Measurements from ENCODE around the gene LGMN.

Gene LGMN

DNA sequence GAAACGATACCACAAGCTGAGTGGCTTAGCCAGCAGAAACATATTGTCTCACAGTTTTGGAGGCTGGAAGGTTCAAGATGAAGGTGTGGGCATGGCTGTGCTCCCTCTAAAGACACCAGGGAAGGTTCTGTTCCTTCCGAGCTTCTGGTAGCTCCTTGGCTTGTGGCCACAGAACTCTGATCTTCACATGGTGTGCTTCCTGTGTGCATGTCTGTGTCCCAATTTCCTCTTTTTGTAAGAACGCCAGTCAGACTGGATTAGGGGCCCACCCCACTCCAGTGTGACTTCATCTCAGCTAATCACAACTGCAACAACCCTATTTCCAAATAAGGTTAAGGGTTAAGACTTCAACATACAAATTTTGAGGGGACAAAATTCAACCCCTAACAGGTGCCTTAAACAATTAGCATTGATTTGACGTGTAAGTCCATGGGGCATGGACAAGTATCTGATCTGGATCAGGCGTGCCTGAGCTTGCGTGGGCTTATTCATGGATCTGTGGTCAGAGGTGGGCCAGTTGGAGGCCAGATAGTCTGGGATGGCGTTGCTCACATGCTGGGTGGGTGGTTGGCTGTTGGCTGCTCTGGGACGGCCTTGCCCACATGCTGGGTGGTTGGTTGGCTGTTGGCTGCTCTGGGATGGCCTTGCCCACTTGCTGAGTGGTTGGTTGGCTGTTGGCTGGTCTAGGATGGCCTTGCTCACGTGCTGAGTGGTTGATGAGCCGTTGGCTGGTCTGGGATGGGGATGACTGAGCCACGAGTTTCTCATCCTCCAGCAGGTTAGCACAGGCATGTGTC, 88.5 kb downstream of the LGMN start (continued):
- TF ChIP-seq, protein P1, sequence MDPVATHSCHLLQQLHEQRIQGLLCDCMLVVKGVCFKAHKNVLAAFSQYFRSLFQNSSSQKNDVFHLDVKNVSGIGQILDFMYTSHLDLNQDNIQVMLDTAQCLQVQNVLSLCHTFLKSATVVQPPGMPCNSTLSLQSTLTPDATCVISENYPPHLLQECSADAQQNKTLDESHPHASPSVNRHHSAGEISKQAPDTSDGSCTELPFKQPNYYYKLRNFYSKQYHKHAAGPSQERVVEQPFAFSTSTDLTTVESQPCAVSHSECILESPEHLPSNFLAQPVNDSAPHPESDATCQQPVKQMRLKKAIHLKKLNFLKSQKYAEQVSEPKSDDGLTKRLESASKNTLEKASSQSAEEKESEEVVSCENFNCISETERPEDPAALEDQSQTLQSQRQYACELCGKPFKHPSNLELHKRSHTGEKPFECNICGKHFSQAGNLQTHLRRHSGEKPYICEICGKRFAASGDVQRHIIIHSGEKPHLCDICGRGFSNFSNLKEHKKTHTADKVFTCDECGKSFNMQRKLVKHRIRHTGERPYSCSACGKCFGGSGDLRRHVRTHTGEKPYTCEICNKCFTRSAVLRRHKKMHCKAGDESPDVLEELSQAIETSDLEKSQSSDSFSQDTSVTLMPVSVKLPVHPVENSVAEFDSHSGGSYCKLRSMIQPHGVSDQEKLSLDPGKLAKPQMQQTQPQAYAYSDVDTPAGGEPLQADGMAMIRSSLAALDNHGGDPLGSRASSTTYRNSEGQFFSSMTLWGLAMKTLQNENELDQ (tag by site-specific recombination; IDR thresholded peaks at IDR 0.05; ENCODE audit: low read depth), result no peak
- TF ChIP-seq ZNF521 (tag by site-specific recombination; IDR thresholded peaks at IDR 0.05), result no peak

DNA sequence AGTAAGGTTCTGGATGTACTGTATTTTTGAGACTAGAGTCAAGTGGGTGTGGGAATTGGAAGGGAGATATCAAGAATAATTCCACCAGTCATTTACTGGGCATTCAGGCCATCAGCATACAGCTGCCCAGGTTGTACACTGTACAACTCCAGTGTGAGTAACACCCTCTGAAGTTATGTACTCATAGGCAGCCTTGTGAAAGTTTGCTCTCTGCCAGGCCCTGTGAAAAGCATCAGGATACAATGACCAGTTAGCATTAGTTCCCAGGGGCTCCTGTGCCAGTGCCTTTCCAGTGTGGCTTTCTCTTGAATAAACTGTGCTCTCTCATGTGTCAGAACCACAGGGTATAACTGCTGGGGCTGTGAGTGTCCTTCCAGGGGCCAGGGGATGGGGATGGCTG, 89.7 kb downstream of the LGMN start:
- POLR2A ChIA-PET, result no interaction called here
- H3K27ac ChIP-seq (ENCODE audit: extremely low read depth, low read depth, low read length), result no peak overlapping the region
- H3K4me1 ChIP-seq (ENCODE audit: control insufficient read depth, insufficient read depth, low read length), result no peaks in the 10 kb centered on the region
- H3K9me3 ChIP-seq (ENCODE audit: control insufficient read depth, insufficient read depth, low read depth, low read length), result no peaks in the 10 kb centered on the region
- no peak overlapping the region for H3K4me3 ChIP-seq (ENCODE audit: low read depth, low read length)
- CTCF ChIA-PET, result no interaction called here
- TF ChIP-seq ZBTB8A (tag by site-specific recombination; IDR thresholded peaks at IDR 0.05) (no peak), ZNF426 (tag by site-specific recombination; IDR thresholded peaks at IDR 0.05) (no peak)
- TF ChIP-seq, protein P2, sequence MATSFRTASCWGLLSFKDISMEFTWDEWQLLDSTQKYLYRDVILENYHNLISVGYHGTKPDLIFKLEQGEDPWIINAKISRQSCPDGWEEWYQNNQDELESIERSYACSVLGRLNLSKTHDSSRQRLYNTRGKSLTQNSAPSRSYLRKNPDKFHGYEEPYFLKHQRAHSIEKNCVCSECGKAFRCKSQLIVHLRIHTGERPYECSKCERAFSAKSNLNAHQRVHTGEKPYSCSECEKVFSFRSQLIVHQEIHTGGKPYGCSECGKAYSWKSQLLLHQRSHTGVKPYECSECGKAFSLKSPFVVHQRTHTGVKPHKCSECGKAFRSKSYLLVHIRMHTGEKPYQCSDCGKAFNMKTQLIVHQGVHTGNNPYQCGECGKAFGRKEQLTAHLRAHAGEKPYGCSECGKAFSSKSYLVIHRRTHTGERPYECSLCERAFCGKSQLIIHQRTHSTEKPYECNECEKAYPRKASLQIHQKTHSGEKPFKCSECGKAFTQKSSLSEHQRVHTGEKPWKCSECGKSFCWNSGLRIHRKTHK (tag by site-specific recombination; IDR thresholded peaks at IDR 0.05), result no peak
- H3K36me3 ChIP-seq (ENCODE audit: control insufficient read depth in 2 of 2, insufficient read depth in 1 of 2, low read length in 2 of 2), result no peaks in the 10 kb centered on the region

GRCh38 chr14:92658160-92658559, 90.3 kb downstream of the LGMN start:
- POLR2A ChIA-PET, result no interaction called here
- H3K36me3 ChIP-seq (ENCODE audit: control insufficient read depth in 2 of 2, insufficient read depth in 1 of 2, low read length in 2 of 2), result no peaks in the 10 kb centered on the region
- no peaks in the 10 kb centered on the region for H3K4me1 ChIP-seq (ENCODE audit: control insufficient read depth, insufficient read depth, low read length)
- H3K27ac ChIP-seq (ENCODE audit: extremely low read depth, low read depth, low read length), result no peak overlapping the region
- peak; percentile 57 for TF ChIP-seq ZNF623 (tag by site-specific recombination; IDR thresholded peaks at IDR 0.05)
- no peak for TF ChIP-seq ZNF777 (tag by site-specific recombination; IDR thresholded peaks at IDR 0.05; ENCODE audit: borderline replicate concordance)
- CTCF ChIA-PET, result no interaction called here
- H3K4me3 ChIP-seq (ENCODE audit: low read depth, low read length), result no peak overlapping the region
- no peaks in the 10 kb centered on the region for H3K9me3 ChIP-seq (ENCODE audit: control insufficient read depth, insufficient read depth, low read depth, low read length)

DNA sequence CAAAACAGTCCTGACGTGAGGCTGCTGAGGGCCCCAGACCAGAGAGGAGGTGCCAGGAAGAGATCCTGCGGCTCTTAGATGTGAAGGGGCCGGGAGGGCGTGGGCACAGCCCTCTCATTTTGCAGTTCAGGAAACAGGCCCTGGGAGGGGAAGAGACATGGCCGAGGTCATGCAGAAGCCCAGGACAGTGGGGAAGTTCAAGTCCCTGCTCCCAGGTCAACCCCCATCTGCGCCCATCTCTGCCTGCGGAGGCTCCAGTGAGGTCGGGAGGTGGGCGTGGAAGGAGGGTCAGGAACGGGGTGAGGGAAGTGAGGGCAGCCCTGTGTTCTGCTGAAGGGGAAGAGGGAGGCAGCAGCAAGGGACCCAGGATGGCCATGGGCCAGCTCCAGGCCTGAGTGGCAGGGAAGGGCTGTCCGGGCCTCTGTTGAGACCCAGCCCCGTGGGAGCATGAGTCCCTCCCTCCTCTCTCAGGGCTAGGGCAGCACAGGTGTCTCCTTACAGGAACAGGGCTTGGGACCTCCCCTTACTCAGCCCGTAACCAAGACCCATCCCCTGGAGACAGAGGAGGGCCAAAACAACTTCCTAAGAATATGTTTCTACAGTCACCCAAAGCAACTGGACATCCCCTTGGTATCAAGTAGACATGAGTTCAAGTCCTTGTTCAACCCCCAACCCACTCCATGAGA, 90.8 kb downstream of the LGMN start:
- Histone ChIP-seq H3K9me3 (ENCODE audit: control insufficient read depth, insufficient read depth, low read depth, low read length) (no peaks in the 10 kb centered on the region), H3K4me1 (ENCODE audit: control insufficient read depth, insufficient read depth, low read length) (no peaks in the 10 kb centered on the region), H3K36me3 (ENCODE audit: control insufficient read depth in 2 of 2, insufficient read depth in 1 of 2, low read length in 2 of 2) (no peaks in the 10 kb centered on the region), H3K4me3 (ENCODE audit: low read depth, low read length) (no peak overlapping the region), H3K27ac (ENCODE audit: extremely low read depth, low read depth, low read length) (no peak overlapping the region)
- CTCF ChIA-PET, result no interaction called here
- TF ChIP-seq ZNF248 (tag by site-specific recombination; IDR thresholded peaks at IDR 0.05), result no peak
- TF ChIP-seq ZNF664 (tag by site-specific recombination; IDR thresholded peaks at IDR 0.05), result no peak
- no peak for TF ChIP-seq IKZF3 (tag by site-specific recombination; IDR thresholded peaks at IDR 0.05)
- TF ChIP-seq GLIS1 (tag by site-specific recombination; IDR thresholded peaks at IDR 0.05), result no peak
- TF ChIP-seq ZNF670 (tag by site-specific recombination; IDR thresholded peaks at IDR 0.05; ENCODE audit: low read depth), result no peak
- TF ChIP-seq TRIM28 (IDR thresholded peaks at IDR 0.05; ENCODE audit: borderline replicate concordance, low read length), result no peak
- no peak for TF ChIP-seq ZBTB26 (tag by site-specific recombination; optimal IDR thresholded peaks at IDR 0.05)
- TF ChIP-seq SP7 (tag by site-specific recombination; IDR thresholded peaks at IDR 0.05), result no peak
- no peak for TF ChIP-seq ZNF623 (tag by site-specific recombination; IDR thresholded peaks at IDR 0.05)
- no peak for TF ChIP-seq ZNF747 (tag by site-specific recombination; IDR thresholded peaks at IDR 0.05)
- TF ChIP-seq, protein P3, sequence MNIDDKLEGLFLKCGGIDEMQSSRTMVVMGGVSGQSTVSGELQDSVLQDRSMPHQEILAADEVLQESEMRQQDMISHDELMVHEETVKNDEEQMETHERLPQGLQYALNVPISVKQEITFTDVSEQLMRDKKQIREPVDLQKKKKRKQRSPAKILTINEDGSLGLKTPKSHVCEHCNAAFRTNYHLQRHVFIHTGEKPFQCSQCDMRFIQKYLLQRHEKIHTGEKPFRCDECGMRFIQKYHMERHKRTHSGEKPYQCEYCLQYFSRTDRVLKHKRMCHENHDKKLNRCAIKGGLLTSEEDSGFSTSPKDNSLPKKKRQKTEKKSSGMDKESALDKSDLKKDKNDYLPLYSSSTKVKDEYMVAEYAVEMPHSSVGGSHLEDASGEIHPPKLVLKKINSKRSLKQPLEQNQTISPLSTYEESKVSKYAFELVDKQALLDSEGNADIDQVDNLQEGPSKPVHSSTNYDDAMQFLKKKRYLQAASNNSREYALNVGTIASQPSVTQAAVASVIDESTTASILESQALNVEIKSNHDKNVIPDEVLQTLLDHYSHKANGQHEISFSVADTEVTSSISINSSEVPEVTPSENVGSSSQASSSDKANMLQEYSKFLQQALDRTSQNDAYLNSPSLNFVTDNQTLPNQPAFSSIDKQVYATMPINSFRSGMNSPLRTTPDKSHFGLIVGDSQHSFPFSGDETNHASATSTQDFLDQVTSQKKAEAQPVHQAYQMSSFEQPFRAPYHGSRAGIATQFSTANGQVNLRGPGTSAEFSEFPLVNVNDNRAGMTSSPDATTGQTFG (tag by site-specific recombination; IDR thresholded peaks at IDR 0.05; ENCODE audit: borderline replicate concordance), result no peak
- POLR2A ChIA-PET, result no interaction called here

Data from HEK293 (cell line).